ENCODE measurements around the gene BRD9.
"Not testable (repeated sequence)": the region's sequence is repeated elsewhere in the genome, so short reads cannot be mapped to it uniquely, and the experiment has no call there.

GRCh38 chr5:915346-915745, 22.7 kb upstream of the BRD9 start:
- not testable (repeated sequence) for TF ChIP-seq CTCF (conservative IDR thresholded peaks at IDR 0.05; ENCODE audit: low read depth, low read length); SMC3 (IDR thresholded peaks at IDR 0.05; ENCODE audit: low read depth, low read length)

Measured in IMR-90 (cell line).